HepG2 (cell line): Measurements from ENCODE around the gene ZNF276. TPM values are rescaled to one million over a fixed set of nuclear protein-coding genes. Genes with fewer than 3 reads are reported as not detected.

Experiments
- FOXA1 ChIP-seq, 2 experiments: fragments of 450-650 bp in 1 of 2; sonication (generic) in 1 of 2; formaldehyde crosslinking in 1 of 2; IDR thresholded peaks; 2 replicates each; pipeline versions ENCODE4 v1.4.0 to v1.6.1; 2016 to 2020; ENCODE audit warnings: missing genetic modification reagents in 1 of 2
- HCFC1 ChIP-seq: fragments of 150-350 bp; IDR thresholded peaks from 2 replicates; pipeline ENCODE4 v1.6.1; 2014; ENCODE audit warnings: low read depth, low read length
- HMGXB3 ChIP-seq: sonication (generic); formaldehyde crosslinking; IDR thresholded peaks from 2 replicates; pipeline ENCODE4 v1.4.0; 2020; ENCODE audit warnings: missing genetic modification reagents, borderline replicate concordance
- JUN ChIP-seq: sonication (generic); formaldehyde crosslinking; IDR thresholded peaks from 2 replicates; pipeline ENCODE4 v1.4.0; 2020; ENCODE audit warnings: mild to moderate bottlenecking, missing genetic modification reagents
- MAFF ChIP-seq: IDR thresholded peaks from 2 replicates; pipeline ENCODE4 v1.6.1; 2011; ENCODE audit warnings: low read depth, low read length, improper control_type of control experiment
- MED13 ChIP-seq: sonication (generic); formaldehyde crosslinking; IDR thresholded peaks from 2 replicates; pipeline ENCODE4 v1.5.0; 2020; ENCODE audit warnings: missing genetic modification reagents
- MTF1 ChIP-seq: sonication (generic); formaldehyde crosslinking; IDR thresholded peaks from 2 replicates; pipeline ENCODE4 v1.5.0; 2020; ENCODE audit warnings: missing genetic modification reagents
- PITX1 ChIP-seq: sonication (generic); formaldehyde crosslinking; IDR thresholded peaks from 2 replicates; pipeline ENCODE4 v1.5.1; 2020; ENCODE audit warnings: mild to moderate bottlenecking, missing genetic modification reagents
- POGK ChIP-seq: sonication (generic); formaldehyde crosslinking; conservative IDR thresholded peaks from 2 replicates; pipeline ENCODE4 v1.8.0; 2022; ENCODE audit warnings: mild to moderate bottlenecking, moderate library complexity, missing genetic modification reagents
- SATB2 ChIP-seq: sonication (generic); formaldehyde crosslinking; IDR thresholded peaks from 2 replicates; pipeline ENCODE4 v1.5.0; 2020; ENCODE audit warnings: missing genetic modification reagents
- SOX13 ChIP-seq, 3 experiments: fragments of 450-650 bp in 1 of 3; sonication (generic) in 1 of 3; formaldehyde crosslinking in 1 of 3; IDR thresholded peaks in 2 of 3; conservative IDR thresholded peaks in 1 of 3; 2 replicates each; pipeline versions ENCODE4 v1.5.0 to v1.6.1; 2016 to 2020; ENCODE audit warnings: antibody characterized with exemption in 1 of 3, mild to moderate bottlenecking in 1 of 3, missing compliant biosample characterization in 1 of 3, missing genetic modification reagents in 1 of 3, moderate library complexity in 1 of 3
- STAG1 ChIP-seq: sonication (generic); formaldehyde crosslinking; IDR thresholded peaks from 2 replicates; pipeline ENCODE4 v1.4.0; 2020; ENCODE audit warnings: missing genetic modification reagents
- TBL1XR1 ChIP-seq: fragments of 150-350 bp; IDR thresholded peaks from 2 replicates; pipeline ENCODE4 v1.6.1; 2014; ENCODE audit warnings: borderline replicate concordance, low read length; ENCODE audit not compliant: partially characterized antibody
- THAP11 ChIP-seq: IDR thresholded peaks from 2 replicates; pipeline ENCODE4 v1.6.1; 2016; ENCODE audit warnings: missing biosample characterization, missing genetic modification reagents
- THAP9 ChIP-seq: sonication (generic); formaldehyde crosslinking; IDR thresholded peaks from 2 replicates; pipeline ENCODE4; 2020; ENCODE audit warnings: missing genetic modification reagents, mild to moderate bottlenecking, borderline replicate concordance
- ZNF160 ChIP-seq: sonication (generic); formaldehyde crosslinking; IDR thresholded peaks from 2 replicates; pipeline ENCODE4 v1.8.0; 2022; ENCODE audit warnings: mild to moderate bottlenecking, inconsistent platforms, missing genetic modification reagents
- ZNF644 ChIP-seq: IDR thresholded peaks from 2 replicates; pipeline ENCODE4 v1.6.1; 2016; ENCODE audit warnings: low read depth
- ZNF724P ChIP-seq: sonication (generic); formaldehyde crosslinking; IDR thresholded peaks from 2 replicates; pipeline ENCODE4 v1.8.0; 2022; ENCODE audit warnings: missing genetic modification reagents, borderline replicate concordance
- polyA plus RNA-seq, 8 experiments: library from polyadenylated mRNA; depleted of rRNA in 3 of 8; stranded (reverse) in 7 of 8; unstranded in 1 of 8; fragments of >200 nt; fragmentation: Illumina TruSeq in 4 of 8; extraction: Trizol in 4 of 8; gene quantifications; 2 replicates each; pipeline versions ENCODE4 v1.2.1 to v1.2.3, GENCODE V29; 2011 to 2016; ENCODE audit warnings: low read depth in 4 of 8, missing spikeins in 1 of 8, mixed read lengths in 1 of 8; ENCODE audit not compliant: insufficient read depth in 1 of 8
- total RNA-seq, 5 experiments: library from RNA; depleted of rRNA; stranded (reverse); fragments of >200 nt; fragmentation: Illumina TruSeq; extraction: Trizol; gene quantifications; 2 replicates each; pipeline ENCODE4 v1.2.3, GENCODE V29; 2016; ENCODE audit warnings: low read depth in 1 of 5

Gene ZNF276
- total and polyA plus RNA-seq, 2 of the 13 experiments (the other 11 are each of a cell fraction or from before 2014, with no cell fraction given) = 17.7 to 18.0 TPM

- TF ChIP-seq MAFF (no peak), TBL1XR1 (no peak), ZNF160 (peak; percentile 55; the same call in 1 of the 2 replicates), MED13 (CRISPR knock-in tag) (peak; percentile 23; the same call in 1 of the 2 replicates), PITX1 (CRISPR knock-in tag) (no peak; the same call in 1 of the 2 replicates), FOXA1 (IDR thresholded peaks at IDR 0.05) (no peak), FOXA1 (CRISPR knock-in tag; IDR thresholded peaks at IDR 0.05) (0 out of 2 replicates have a peak, but pooled peaks have one; percentile 13), ZNF644 (CRISPR knock-in tag) (no peak), STAG1 (CRISPR knock-in tag) (peak; percentile 82), JUN (CRISPR knock-in tag) (no peak), SATB2 (CRISPR knock-in tag) (0 out of 2 replicates have a peak, but pooled peaks have one; percentile 66), THAP9 (no peak; the same call in 1 of the 2 replicates), HMGXB3 (CRISPR knock-in tag) (no peak), POGK (CRISPR knock-in tag) (peak; percentile 90), THAP11 (CRISPR knock-in tag) (no peak), SOX13 (IDR thresholded peaks at IDR 0.05) (no peak), SOX13 (CRISPR knock-in tag; conservative IDR thresholded peaks at IDR 0.05 in 1 of 2, IDR thresholded peaks at IDR 0.05 in 1 of 2) (peak in 1 of 2 experiments; percentile 52; a peak in 2 of 4 replicates), ZNF724P (CRISPR knock-in tag) (0 out of 2 replicates have a peak, but pooled peaks have one; percentile 70), HCFC1 (no peak), MTF1 (no peak)
These were observed 20.5 kb upstream of the ZNF276 start (continued) for GRCh38 chr16:89700649-89701424.
